Heart left ventricle (tissue), 16 donors: ENCODE data around the gene DAB2IP. TPM values are rescaled to one million over a fixed set of nuclear protein-coding genes. Genes with fewer than 3 reads are reported as not detected.
A peak's percentile ranks its signal among the peaks of the same experiment; 100 is the strongest.

Experiments used
- ATAC-seq, 4 donors: fragments of 200-7000 bp; cut with Tn5 transposase; one replicate each; pipeline ENCODE4 v1.9.1; 2020 to 2022; ENCODE audit warnings: moderate library complexity in 4 of 4, mild to moderate bottlenecking in 3 of 4, moderate number of reproducible peaks in 1 of 4
- DNase-seq, 5 donors: peaks; one replicate each; pipeline ENCODE4 v3.0.0-alpha.2; 2020
- H3K27ac ChIP-seq, 12 donors: fragments of 200-600 bp; sonication (generic) in 4 of 12; one replicate each; pipeline versions ENCODE4 v1.5.0 to v1.8.0; 2016 to 2022; ENCODE audit warnings: mild to moderate bottlenecking in 2 of 12
- H3K27me3 ChIP-seq, 9 donors: fragments of 200-600 bp; sonication (generic) in 2 of 9; one replicate each; pipeline versions ENCODE4 v1.5.1 to v1.8.0; 2016 to 2022; ENCODE audit warnings: mild to moderate bottlenecking in 3 of 9
- H3K36me3 ChIP-seq, 9 donors: fragments of 200-600 bp; sonication (generic) in 2 of 9; one replicate each; pipeline versions ENCODE4 v1.5.0 to v1.8.0; 2018 to 2022; ENCODE audit warnings: mild to moderate bottlenecking in 2 of 9
- H3K4me1 ChIP-seq, 12 donors: fragments of 200-600 bp; sonication (generic) in 4 of 12; one replicate each; pipeline versions ENCODE4 v1.5.0 to v1.8.0; 2016 to 2022; ENCODE audit warnings: mild to moderate bottlenecking in 3 of 12
- H3K4me3 ChIP-seq, 12 donors: fragments of 200-600 bp; sonication (generic) in 4 of 12; one replicate each; pipeline versions ENCODE4 v1.5.0 to v1.8.0; 2017 to 2022; ENCODE audit warnings: mild to moderate bottlenecking in 9 of 12, moderate library complexity in 4 of 12
- H3K9me3 ChIP-seq, 12 donors: fragments of 200-600 bp; sonication (generic) in 4 of 12; one replicate each; pipeline versions ENCODE4 v1.5.0 to v1.8.0; 2016 to 2022; ENCODE audit warnings: mild to moderate bottlenecking in 1 of 12
- POLR2A ChIP-seq, 2 donors: fragments of 450-650 bp; IDR thresholded peaks; one replicate each; pipeline ENCODE4 v1.6.1; 2017; ENCODE audit warnings: antibody characterized with exemption in 2 of 2, mild to moderate bottlenecking in 2 of 2, moderate library complexity in 2 of 2
- WGBS, 4 donors: extraction: QIAGEN DNeasy Blood & Tissue Kit in 2 of 4; methylation state at CpG; one replicate each; pipeline versions ENCODE4 v1.1.5 to v1.1.7; 2013 to 2018; 5-methylcytosine and 5-hydroxymethylcytosine counted together
- intact Hi-C, 10 donors: fragments of 100-400 bp; cut with DNase I; formaldehyde crosslinking; loops; one replicate each; pipeline versions ENCODE4 v1.11.1 to v1.14.2; 2022
- polyA plus RNA-seq, 2 donors: library from polyadenylated mRNA; stranded (reverse); fragments of 200-250 nt; gene quantifications; one replicate each; pipeline ENCODE4 v1.2.3, GENCODE V29; 2013
- total RNA-seq, 9 donors: library from RNA; depleted of rRNA in 2 of 9; stranded (reverse); fragments of >200 nt in 2 of 9; fragmentation: NEBNext Ultra II Directional in 3 of 9; extraction: Animal tissue kit (Norgen Biotek cat#: 25700) in 3 of 9; gene quantifications; one replicate each; pipeline versions ENCODE4 v1.1.0 to v1.2.4, GENCODE V29; 2016 to 2023
- TF ChIP-seq, protein P1 (sequence below), 12 donors: fragments of 200-600 bp; sonication (generic) in 4 of 12; IDR thresholded peaks; one replicate each; pipeline versions ENCODE4 v1.5.0 to v1.8.0; 2018 to 2022; ENCODE audit warnings: antibody characterized with exemption in 12 of 12, mild to moderate bottlenecking in 5 of 12
- donor health status: ischemic (EF 13 %, LVEDD 7.1; RV severe dilation, severe dysfunction).
- donor health status: healthy with polysubstance abuse.
- donor health status: DM: no; HTN: yes; CAD: no.
- donor health status: DM: no; HTN: no; CAD: no.
- donor health status: ischemic (EF 25% LVEDD 6.9; RV normal size, moderate dysfunction).
- donor health status: ischemic (EF 25% LVEDD 5.7; RV mildly dilated, moderate dysfunction).
- donor health status: healthy.
- donor health status: DM: yes; HTN: yes; CAD: no.
- donor health status: ischemic (EF 35%, LVEDD 5.7; RV mildly dilated, moderate dysfunction).
- donor health status: nonischemic (EF 11% LVEDD 7.7; RV severe dilation, severe dysfunction).
- donor health status: DM: yes; HTN: yes; CAD: no.
- donor health status: PGD.
- donor health status: ischemic (EF 29% LVEDD 5.4; RV normal size, mild dysfunction).
- donor health status: nonischemic (EF 23%, LVEDD 6.1; RV moderate dilation, normal function).

The DAB2IP gene
- total and polyA plus RNA-seq, 11 donors = 30.9 to 103 (median 52.6) TPM

DNA sequence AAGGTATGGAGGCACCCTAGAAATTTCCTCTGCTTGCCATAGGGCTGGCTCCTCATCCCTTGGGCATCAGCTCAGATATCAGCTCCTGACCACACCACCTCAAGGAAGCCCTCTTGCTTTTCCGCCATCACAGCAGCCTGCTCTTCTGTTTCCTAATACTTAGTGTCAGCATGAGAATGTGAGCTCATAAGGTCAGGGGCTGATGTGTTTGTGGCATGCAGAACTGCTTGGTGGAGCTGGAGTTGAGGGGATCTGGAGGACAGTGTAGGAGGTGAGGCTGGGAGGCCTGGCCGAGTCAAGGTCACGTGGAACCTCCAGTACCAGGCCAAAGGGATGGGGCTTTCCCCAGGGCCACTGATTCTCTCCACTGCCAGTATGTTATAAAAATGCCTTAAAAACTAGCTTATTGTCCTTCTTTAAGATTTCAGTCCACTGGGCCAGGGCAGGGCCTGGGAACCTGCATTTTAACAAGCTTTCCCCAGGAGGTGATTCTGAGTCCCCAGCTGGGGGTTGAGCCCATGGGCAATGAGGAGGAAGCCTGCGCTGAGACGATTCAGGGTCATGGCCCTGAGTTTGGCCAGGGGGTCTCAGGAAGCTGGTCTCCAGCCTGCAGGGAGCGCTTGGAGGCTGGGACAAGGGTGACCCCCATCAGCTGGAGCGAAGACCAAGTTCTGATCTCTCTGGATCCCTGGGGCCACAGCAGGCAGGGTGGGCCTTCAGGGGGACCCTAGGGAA lies 28.6 kb downstream of the DAB2IP start:
- WGBS, 4 donors = 83 to 95% (median 93%) methylated on average over 7 of the region's 7 CpGs
- Histone ChIP-seq H3K4me3 (no peak overlapping the region), H3K27ac (no peak overlapping the region), H3K4me1 (peaks cover 0 to 52% (median 28%) of the 10 kb centered on the region in 12 donors), H3K9me3 (no peaks in the 10 kb centered on the region), H3K36me3 (peaks cover 0 to 43% (median 31%) of the 10 kb centered on the region in 9 donors), H3K27me3 (no peaks in the 10 kb centered on the region)
- TF ChIP-seq POLR2A (IDR thresholded peaks at IDR 0.05) = no peak
- TF ChIP-seq, protein P1, sequence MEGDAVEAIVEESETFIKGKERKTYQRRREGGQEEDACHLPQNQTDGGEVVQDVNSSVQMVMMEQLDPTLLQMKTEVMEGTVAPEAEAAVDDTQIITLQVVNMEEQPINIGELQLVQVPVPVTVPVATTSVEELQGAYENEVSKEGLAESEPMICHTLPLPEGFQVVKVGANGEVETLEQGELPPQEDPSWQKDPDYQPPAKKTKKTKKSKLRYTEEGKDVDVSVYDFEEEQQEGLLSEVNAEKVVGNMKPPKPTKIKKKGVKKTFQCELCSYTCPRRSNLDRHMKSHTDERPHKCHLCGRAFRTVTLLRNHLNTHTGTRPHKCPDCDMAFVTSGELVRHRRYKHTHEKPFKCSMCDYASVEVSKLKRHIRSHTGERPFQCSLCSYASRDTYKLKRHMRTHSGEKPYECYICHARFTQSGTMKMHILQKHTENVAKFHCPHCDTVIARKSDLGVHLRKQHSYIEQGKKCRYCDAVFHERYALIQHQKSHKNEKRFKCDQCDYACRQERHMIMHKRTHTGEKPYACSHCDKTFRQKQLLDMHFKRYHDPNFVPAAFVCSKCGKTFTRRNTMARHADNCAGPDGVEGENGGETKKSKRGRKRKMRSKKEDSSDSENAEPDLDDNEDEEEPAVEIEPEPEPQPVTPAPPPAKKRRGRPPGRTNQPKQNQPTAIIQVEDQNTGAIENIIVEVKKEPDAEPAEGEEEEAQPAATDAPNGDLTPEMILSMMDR (IDR thresholded peaks at IDR 0.05) = no peak
- DNase-seq (peak in 2 of 5 donors; percentile 13 to 38), ATAC-seq (no peak)
- intact Hi-C loops = loop anchor here in 6 of 10 donors (2.0 to 10.0 kb wide), 7 partner anchors 38 to 185 kb away; no protein-coding TSS in a partner anchor

DNA sequence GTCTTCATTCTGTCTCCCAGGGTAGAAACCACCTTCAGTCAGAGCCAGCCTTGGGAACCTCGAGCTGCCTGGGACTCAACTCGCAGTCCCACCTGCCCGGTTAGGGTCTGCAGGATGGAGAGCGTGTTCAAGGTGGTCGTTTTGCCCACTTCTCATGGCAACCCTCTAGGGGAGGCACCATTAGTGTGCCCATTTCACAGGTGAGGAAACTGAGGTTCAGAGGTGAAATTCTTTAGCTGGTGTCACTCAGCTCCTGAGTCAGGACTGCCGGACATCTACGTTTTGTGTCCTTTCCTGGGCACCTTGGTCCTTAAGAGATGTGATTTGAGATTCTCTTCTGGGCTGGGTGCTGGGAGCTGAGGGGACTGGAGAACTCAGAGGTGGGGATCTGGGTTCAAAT lies 30.0 kb downstream of the DAB2IP start:
- Histone ChIP-seq H3K36me3 (peaks cover 0 to 43% (median 31%) of the 10 kb centered on the region in 9 donors), H3K27me3 (no peaks in the 10 kb centered on the region), H3K4me3 (no peak overlapping the region), H3K9me3 (no peaks in the 10 kb centered on the region), H3K27ac (no peak overlapping the region), H3K4me1 (peaks cover 0 to 39% (median 17%) of the 10 kb centered on the region in 12 donors)
- WGBS, 4 donors = 94 to 100% (median 96%) methylated on average over 7 of the region's 7 CpGs
- intact Hi-C loops = loop anchor here in 5 of 10 donors (2.0 to 10.0 kb wide), 5 partner anchors 39 to 183 kb away; no protein-coding TSS in a partner anchor
- peak in 1 of 5 donors; percentile 37 for DNase-seq
- no peak for TF ChIP-seq POLR2A (IDR thresholded peaks at IDR 0.05)
- TF ChIP-seq, protein P1 (IDR thresholded peaks at IDR 0.05) = no peak
- ATAC-seq = no peak

DNA sequence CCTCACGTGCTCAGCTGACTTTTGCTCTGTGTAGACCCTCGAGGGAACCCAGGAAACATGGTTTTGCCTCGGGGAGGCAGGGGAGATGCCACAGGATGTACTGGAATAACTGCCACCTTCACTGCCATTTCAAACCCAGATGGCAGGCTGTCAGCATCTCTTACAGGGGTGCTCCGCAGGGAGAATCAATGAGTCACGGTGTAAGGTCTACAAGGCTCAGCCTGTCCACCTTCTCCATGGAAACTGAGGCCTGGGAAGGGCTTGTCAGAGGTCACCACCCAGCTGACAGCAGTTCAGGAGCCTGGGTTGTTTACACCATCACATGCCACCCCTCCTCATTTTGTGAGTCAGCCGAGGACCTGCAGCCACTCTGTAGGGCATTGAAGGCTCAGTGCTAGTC lies 30.8 kb downstream of the DAB2IP start:
- intact Hi-C loops = loop anchor here in 5 of 10 donors (5.0 to 10.0 kb wide), 4 partner anchors 40 to 183 kb away; no protein-coding TSS in a partner anchor
- H3K4me1 ChIP-seq = peaks cover 0 to 39% (median 16%) of the 10 kb centered on the region in 12 donors
- WGBS, 4 donors = 41 to 80% (median 67%) methylated on average over 5 to 6 of the region's 6 CpGs

More for the DNA sequence above, 30.8 kb downstream of the DAB2IP start:
- ATAC-seq = no peak
- DNase-seq = peak in 1 of 5 donors; percentile 28
- Histone ChIP-seq H3K36me3 (peaks cover 0 to 43% (median 31%) of the 10 kb centered on the region in 9 donors), H3K27me3 (no peaks in the 10 kb centered on the region), H3K4me3 (no peak overlapping the region), H3K27ac (no peak overlapping the region), H3K9me3 (no peaks in the 10 kb centered on the region)
- TF ChIP-seq POLR2A (IDR thresholded peaks at IDR 0.05) = no peak
- TF ChIP-seq, protein P1 (IDR thresholded peaks at IDR 0.05) = no peak
